Right atrium auricular region (tissue), 2 donors: ENCODE measurements around the gene ATP6V1F. TPM values are rescaled to one million over a fixed set of nuclear protein-coding genes. Genes with fewer than 3 reads are reported as not detected.

Experiments used
- DNase-seq: peaks from one replicate; pipeline ENCODE4 v3.0.0-alpha.2; 2019; ENCODE audit warnings: low spot score
- H3K27ac ChIP-seq, 2 donors: fragments of 200-600 bp; sonication (generic); 1 replicate in 1 of 2; 2 replicates in 1 of 2; pipeline ENCODE4 v1.5.1; 2016 to 2019
- H3K27me3 ChIP-seq, 2 donors: fragments of 200-600 bp; sonication (generic); one replicate each; pipeline versions ENCODE4 v1.5.1 to v1.6.0; 2017 to 2019
- H3K36me3 ChIP-seq: fragments of 200-600 bp; sonication (generic); one replicate; pipeline ENCODE4 v1.5.1; 2016
- H3K4me1 ChIP-seq, 2 donors: fragments of 200-600 bp; sonication (generic); one replicate each; pipeline versions ENCODE4 v1.5.1 to v1.6.0; 2017 to 2019
- H3K4me3 ChIP-seq, 2 donors: fragments of 200-600 bp; sonication (generic); 1 replicate in 1 of 2; 2 replicates in 1 of 2; pipeline ENCODE4 v1.5.1; 2017 to 2019; ENCODE audit warnings: mild to moderate bottlenecking in 1 of 2, moderate library complexity in 1 of 2
- H3K9me3 ChIP-seq, 2 donors: fragments of 200-600 bp; sonication (generic); one replicate each; pipeline ENCODE4 v1.5.1; 2019
- total RNA-seq, 2 donors: library from RNA; depleted of rRNA; stranded (reverse); fragments of >200 nt; gene quantifications; one replicate each; pipeline ENCODE4 v1.1.0, GENCODE V29; 2016
- TF ChIP-seq, protein P1 (sequence below), 2 donors: fragments of 200-600 bp; sonication (generic); IDR thresholded peaks; one replicate each; pipeline ENCODE4 v1.5.1; 2019; ENCODE audit warnings: antibody characterized with exemption in 2 of 2

The ATP6V1F gene
- total RNA-seq, 2 donors from 2014 or later = 121 TPM

DNA sequence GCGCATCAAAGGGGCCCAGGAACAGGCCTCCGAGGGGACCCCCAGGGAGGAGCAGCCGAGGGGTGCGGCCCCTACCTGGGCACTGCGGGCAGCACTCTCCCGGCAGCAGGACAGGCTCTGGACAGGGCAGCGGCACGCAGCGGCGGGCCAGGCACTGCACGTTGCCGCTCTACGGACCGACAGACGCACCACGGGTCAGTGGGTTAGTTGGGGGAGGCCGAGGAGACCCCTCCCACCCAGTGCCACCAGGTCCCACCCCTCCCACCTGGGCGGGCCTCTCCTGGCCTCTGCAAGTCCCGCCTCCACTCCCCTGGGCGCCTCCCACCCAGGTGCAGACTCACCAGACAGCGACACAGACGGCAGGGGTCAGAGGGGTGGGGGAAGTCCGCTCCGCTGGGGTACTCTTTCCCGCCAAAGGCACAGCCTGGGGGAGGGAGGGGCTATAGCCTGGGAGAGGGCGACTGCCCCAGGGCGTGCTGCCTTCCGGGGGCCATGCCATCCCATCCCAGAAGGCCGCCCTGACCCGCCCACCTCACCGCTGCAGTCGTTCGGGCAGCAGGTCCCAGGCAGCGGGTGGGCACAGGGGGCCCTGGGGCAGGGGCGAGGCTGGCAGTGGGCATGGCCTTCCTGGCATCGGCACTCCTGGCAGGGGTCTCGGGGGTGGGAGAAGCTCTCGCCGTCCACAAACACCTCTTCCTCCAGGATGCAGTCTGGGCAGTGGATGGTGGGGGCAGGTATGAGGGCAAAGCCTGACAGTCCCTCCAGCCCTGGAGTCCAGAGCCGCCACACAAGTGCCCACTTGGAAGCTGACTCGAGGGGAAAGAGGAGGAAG lies 28.7 kb downstream of the ATP6V1F start:
- TF ChIP-seq, protein P1, sequence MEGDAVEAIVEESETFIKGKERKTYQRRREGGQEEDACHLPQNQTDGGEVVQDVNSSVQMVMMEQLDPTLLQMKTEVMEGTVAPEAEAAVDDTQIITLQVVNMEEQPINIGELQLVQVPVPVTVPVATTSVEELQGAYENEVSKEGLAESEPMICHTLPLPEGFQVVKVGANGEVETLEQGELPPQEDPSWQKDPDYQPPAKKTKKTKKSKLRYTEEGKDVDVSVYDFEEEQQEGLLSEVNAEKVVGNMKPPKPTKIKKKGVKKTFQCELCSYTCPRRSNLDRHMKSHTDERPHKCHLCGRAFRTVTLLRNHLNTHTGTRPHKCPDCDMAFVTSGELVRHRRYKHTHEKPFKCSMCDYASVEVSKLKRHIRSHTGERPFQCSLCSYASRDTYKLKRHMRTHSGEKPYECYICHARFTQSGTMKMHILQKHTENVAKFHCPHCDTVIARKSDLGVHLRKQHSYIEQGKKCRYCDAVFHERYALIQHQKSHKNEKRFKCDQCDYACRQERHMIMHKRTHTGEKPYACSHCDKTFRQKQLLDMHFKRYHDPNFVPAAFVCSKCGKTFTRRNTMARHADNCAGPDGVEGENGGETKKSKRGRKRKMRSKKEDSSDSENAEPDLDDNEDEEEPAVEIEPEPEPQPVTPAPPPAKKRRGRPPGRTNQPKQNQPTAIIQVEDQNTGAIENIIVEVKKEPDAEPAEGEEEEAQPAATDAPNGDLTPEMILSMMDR (IDR thresholded peaks at IDR 0.05) = no peak
- no peak for DNase-seq
- H3K4me3 ChIP-seq = peak overlapping the region; percentile 6 to 42

DNA sequence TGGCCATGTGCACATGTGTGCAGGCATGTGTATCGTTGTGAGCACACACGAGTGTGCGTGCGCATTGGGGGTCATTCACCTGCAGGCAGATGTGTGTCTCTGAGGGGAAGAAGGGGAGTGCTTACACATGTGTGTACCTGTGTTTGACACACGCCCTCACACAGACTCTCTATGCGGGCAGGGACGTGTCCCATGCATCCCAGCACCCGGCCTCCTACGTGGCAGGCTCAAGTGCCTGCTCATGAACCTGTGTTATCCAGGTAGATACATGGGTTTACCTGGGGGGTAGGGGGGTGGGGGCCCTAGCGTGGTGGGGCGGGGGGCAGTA lies 29.2 kb downstream of the ATP6V1F start:
- Histone ChIP-seq H3K9me3 (no peaks in the 10 kb centered on the region), H3K4me3 (no peak overlapping the region), H3K4me1 (peaks cover 0 to 5% of the 10 kb centered on the region in 2 donors), H3K27ac (no peak overlapping the region), H3K27me3 (peaks cover 6 to 9% of the 10 kb centered on the region in 2 donors), H3K36me3 (no peaks in the 10 kb centered on the region)
- TF ChIP-seq, protein P1 (IDR thresholded peaks at IDR 0.05) = no peak
- DNase-seq = no peak

More for the DNA sequence above, 28.7 kb downstream of the ATP6V1F start:
- Histone ChIP-seq H3K27ac (no peak overlapping the region), H3K9me3 (no peaks in the 10 kb centered on the region), H3K36me3 (no peaks in the 10 kb centered on the region), H3K27me3 (peaks cover 6 to 9% of the 10 kb centered on the region in 2 donors), H3K4me1 (peaks cover 0 to 5% of the 10 kb centered on the region in 2 donors)

DNA sequence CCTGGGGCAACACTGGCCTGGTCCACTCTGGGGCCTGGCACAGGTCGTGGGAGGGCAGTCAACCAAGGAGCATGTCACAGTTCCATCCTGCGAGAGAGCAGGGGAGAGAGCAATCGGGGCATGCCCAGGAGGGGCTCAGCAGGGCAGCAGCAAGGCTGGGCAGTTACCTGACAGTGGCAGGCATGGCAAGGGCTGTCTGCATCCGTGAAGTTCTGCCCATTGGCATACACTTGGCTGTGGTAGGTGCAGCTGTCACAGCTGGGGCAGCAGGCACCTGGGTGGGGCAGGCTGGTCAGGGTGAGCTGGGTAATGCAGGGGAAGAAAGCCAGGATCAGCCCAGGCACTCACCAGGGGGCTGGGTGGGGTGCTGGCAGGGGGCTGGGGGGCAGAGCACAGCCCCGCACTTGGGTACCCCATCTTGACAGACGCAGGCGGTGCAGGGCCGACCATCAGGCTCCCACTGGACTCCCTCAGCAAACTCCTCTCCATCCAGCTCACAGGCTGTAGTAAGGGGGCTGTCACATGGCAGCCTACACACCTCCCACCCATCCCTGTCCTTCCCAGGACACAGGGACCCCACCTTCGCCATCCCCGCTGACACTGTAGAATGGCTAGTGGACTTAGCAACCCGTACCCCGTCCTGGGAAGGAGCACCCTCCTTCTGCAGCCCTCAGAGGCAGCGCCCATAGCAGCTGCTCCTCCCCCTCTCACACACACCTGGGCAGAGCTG lies 30.0 kb downstream of the ATP6V1F start:
- no peak for DNase-seq
- TF ChIP-seq, protein P1 (IDR thresholded peaks at IDR 0.05) = no peak

DNA sequence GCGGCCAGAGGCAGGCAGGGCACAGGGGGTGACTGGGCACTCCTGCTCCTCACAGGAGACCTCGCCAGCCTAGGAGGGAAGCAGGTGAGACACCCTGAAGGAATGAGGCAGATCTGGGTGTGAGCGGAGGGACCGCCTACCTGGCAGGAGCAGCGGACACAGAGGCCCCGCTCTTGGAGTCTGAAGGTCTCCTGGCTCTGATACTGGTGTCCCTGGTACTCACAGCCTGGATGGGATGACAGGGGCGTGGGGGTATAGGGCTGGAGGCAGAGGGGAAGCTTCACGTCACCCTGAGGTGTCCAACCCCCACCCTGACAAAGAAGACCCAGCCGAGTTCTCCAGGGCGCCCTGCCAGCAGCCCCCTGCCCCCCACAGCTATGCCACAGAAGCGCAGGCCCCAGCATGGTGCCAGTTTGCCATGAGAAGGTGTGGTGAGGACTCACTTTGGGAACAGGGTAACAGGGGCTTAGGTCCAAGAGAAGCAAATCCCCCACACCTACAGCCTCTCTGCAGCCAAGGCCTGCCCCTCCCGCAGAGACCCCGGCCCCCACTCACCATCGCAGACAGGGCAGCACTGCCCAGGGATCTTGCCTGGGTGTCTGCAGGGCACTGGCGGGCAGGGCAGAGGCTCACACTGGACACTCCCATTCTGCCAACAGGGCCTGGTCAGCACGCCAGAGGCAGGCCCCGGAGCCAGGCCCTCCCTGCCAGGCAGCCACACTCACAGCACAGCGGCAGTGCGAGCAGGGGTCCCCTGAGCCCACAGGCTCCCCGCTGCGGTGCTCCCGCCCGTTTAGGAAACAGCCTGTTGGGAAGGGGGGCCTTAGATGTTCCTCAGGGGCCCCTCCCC lies 30.8 kb downstream of the ATP6V1F start:
- H3K4me3 ChIP-seq = no peak overlapping the region
- no peak for DNase-seq
- no peak overlapping the region for H3K27ac ChIP-seq
- peaks cover 0 to 5% of the 10 kb centered on the region in 2 donors for H3K4me1 ChIP-seq
- H3K27me3 ChIP-seq = peaks cover 6 to 9% of the 10 kb centered on the region in 2 donors
- H3K9me3 ChIP-seq = no peaks in the 10 kb centered on the region
- TF ChIP-seq, protein P1 (IDR thresholded peaks at IDR 0.05) = no peak
- H3K36me3 ChIP-seq = no peaks in the 10 kb centered on the region

More for the DNA sequence above, 30.0 kb downstream of the ATP6V1F start:
- Histone ChIP-seq H3K4me1 (peaks cover 0 to 5% of the 10 kb centered on the region in 2 donors), H3K27me3 (peaks cover 6 to 9% of the 10 kb centered on the region in 2 donors), H3K27ac (no peak overlapping the region), H3K4me3 (no peak overlapping the region), H3K36me3 (no peaks in the 10 kb centered on the region), H3K9me3 (no peaks in the 10 kb centered on the region)

DNA sequence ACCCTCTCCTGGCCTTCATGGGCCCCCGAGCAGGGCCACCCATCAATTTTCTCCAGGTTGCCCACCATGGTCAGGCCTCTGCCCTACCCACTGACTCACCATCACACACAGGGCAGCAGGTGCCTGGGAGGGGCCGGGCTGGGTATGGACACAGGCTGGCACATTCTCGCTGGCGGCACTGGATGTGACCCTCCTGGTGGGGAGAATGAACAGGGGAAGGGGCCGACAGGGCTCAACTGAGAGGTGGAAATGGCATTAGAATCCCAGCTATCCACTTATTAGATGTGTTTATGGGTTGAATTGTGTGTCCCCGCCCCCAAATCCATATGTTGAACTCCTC lies 31.4 kb downstream of the ATP6V1F start:
- no peak for DNase-seq
- Histone ChIP-seq H3K27me3 (peaks cover 6 to 9% of the 10 kb centered on the region in 2 donors), H3K27ac (no peak overlapping the region), H3K9me3 (no peaks in the 10 kb centered on the region), H3K4me1 (peaks cover 0 to 5% of the 10 kb centered on the region in 2 donors), H3K4me3 (no peak overlapping the region), H3K36me3 (no peaks in the 10 kb centered on the region)
- TF ChIP-seq, protein P1 (IDR thresholded peaks at IDR 0.05) = no peak
